A673 (cell line): Measurements from ENCODE around the gene PXN.

Source experiments
- EZH2 ChIP-seq: fragments of 200-600 bp; sonication (generic); IDR thresholded peaks from 2 replicates; pipeline ENCODE4 v1.6.1; 2017; ENCODE audit warnings: borderline replicate concordance, low read depth, mild to moderate bottlenecking, mixed read lengths, antibody characterized with exemption, low read length; ENCODE audit not compliant: poor library complexity, severe bottlenecking
- TF ChIP-seq, protein P1 (sequence below): fragments of 300-800, 200-600 bp; sonication (generic); conservative IDR thresholded peaks from 2 replicates; pipeline ENCODE4 v1.5.1; 2017; ENCODE audit warnings: low read depth, mild to moderate bottlenecking, antibody characterized with exemption, low read length, moderate library complexity, mixed read lengths

DNA sequence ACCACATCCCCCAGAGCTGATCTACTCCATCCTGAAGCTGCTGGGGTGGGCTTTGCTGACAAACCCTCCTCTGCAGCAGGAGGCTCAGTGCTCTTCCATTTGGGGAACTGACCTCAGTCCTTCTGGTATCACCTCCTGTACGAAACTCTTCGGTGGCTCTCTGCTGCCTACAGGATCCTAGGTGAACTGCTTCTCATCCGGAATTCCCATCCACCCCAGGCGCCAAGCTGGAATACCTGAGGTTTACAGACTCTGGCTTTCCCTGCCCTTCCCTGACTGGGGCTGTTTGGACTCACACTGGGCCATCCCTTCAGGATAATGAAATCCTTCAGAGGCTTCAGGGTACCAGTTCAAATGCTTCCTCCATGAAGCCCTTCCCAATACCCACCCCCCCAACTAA is 97.2 kb downstream of the PXN start:
- no peak for TF ChIP-seq EZH2
- TF ChIP-seq, protein P1, sequence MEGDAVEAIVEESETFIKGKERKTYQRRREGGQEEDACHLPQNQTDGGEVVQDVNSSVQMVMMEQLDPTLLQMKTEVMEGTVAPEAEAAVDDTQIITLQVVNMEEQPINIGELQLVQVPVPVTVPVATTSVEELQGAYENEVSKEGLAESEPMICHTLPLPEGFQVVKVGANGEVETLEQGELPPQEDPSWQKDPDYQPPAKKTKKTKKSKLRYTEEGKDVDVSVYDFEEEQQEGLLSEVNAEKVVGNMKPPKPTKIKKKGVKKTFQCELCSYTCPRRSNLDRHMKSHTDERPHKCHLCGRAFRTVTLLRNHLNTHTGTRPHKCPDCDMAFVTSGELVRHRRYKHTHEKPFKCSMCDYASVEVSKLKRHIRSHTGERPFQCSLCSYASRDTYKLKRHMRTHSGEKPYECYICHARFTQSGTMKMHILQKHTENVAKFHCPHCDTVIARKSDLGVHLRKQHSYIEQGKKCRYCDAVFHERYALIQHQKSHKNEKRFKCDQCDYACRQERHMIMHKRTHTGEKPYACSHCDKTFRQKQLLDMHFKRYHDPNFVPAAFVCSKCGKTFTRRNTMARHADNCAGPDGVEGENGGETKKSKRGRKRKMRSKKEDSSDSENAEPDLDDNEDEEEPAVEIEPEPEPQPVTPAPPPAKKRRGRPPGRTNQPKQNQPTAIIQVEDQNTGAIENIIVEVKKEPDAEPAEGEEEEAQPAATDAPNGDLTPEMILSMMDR = no peak
